DND-41 (cell line): Measurements from ENCODE around the gene AXIN1.

ENCODE experiments used
- ATAC-seq: fragments of 200-7000 bp; cut with Tn5 transposase; 3 replicates; pipeline ENCODE4 v1.9.1; 2021; ENCODE audit warnings: low read depth; ENCODE audit not compliant: insufficient read depth
- DNase-seq: peaks from one replicate; pipeline ENCODE4 v3.0.0-alpha.2; 2020
- H2AFZ ChIP-seq: 2 replicates; pipeline ENCODE4 v1.6.0; 2012; ENCODE audit warnings: low read depth, low read length
- H3K27ac ChIP-seq: 2 replicates; pipeline ENCODE4 v1.5.1; 2012; ENCODE audit warnings: low read length, inconsistent platforms
- H3K27me3 ChIP-seq: fragments of 200-600 bp; sonication (generic); 2 replicates; pipeline ENCODE4 v1.6.0; 2012; ENCODE audit warnings: low read length, mild to moderate bottlenecking, inconsistent platforms; ENCODE audit not compliant: insufficient read depth, poor library complexity
- H3K36me3 ChIP-seq: 2 replicates; pipeline ENCODE4 v1.5.1; 2012; ENCODE audit warnings: low read length, inconsistent platforms; ENCODE audit not compliant: insufficient read depth
- H3K4me1 ChIP-seq: 2 replicates; pipeline ENCODE4 v1.5.1; 2012; ENCODE audit warnings: mild to moderate bottlenecking, low read length; ENCODE audit not compliant: insufficient read depth
- H3K4me2 ChIP-seq: 2 replicates; pipeline ENCODE4 v1.6.0; 2012; ENCODE audit warnings: mild to moderate bottlenecking, moderate library complexity, low read length, inconsistent platforms; ENCODE audit not compliant: insufficient read depth
- H3K4me3 ChIP-seq, 2 experiments: fragments of 200-600 bp in 1 of 2; shearing (Covaris generic) in 1 of 2; 2 replicates each; pipeline ENCODE4 v1.5.1; 2012 to 2016; ENCODE audit warnings: inconsistent platforms in 2 of 2, low read length in 2 of 2, mild to moderate bottlenecking in 2 of 2, low read depth in 1 of 2, moderate library complexity in 1 of 2
- H3K79me2 ChIP-seq: 2 replicates; pipeline ENCODE4 v1.6.0; 2012; ENCODE audit warnings: low read length, inconsistent platforms; ENCODE audit not compliant: insufficient read depth
- H3K9ac ChIP-seq: 2 replicates; pipeline ENCODE4 v1.6.0; 2012; ENCODE audit warnings: low read depth, mild to moderate bottlenecking, inconsistent platforms, low read length, moderate library complexity
- H3K9me3 ChIP-seq: 2 replicates; pipeline ENCODE4 v1.5.1; 2012; ENCODE audit warnings: low read length, moderate library complexity, mild to moderate bottlenecking, inconsistent platforms; ENCODE audit not compliant: insufficient read depth, severe bottlenecking
- H4K20me1 ChIP-seq: 2 replicates; pipeline ENCODE4 v1.6.0; 2012; ENCODE audit warnings: low read length; ENCODE audit not compliant: insufficient read depth
- CTCF ChIP-seq: IDR thresholded peaks from 2 replicates; pipeline ENCODE4 v1.5.1; 2012; ENCODE audit warnings: borderline replicate concordance, low read length, moderate library complexity, mild to moderate bottlenecking; ENCODE audit not compliant: poor library complexity, severe bottlenecking; ENCODE audit errors: extremely low read depth
- EZH2 ChIP-seq: IDR thresholded peaks from 3 replicates; pipeline ENCODE4 v1.6.1; 2012; ENCODE audit warnings: borderline replicate concordance, low read depth, mild to moderate bottlenecking, moderate library complexity, low read length, inconsistent platforms; ENCODE audit not compliant: severe bottlenecking

The AXIN1 gene

GRCh38 chr16:249431-249830, 103.1 kb downstream of the AXIN1 start:
- H4K20me1 ChIP-seq: no peaks in the 10 kb centered on the region
- DNase-seq (no peak), ATAC-seq (no peak)
- H3K9me3 ChIP-seq: no peaks in the 10 kb centered on the region
- peaks cover 16% of the 10 kb centered on the region for H3K36me3 ChIP-seq
- H2AFZ ChIP-seq: no peak overlapping the region
- TF ChIP-seq CTCF (no peak), EZH2 (no peak)
- no peak overlapping the region for H3K4me2 ChIP-seq
- H3K4me3 ChIP-seq: no peak overlapping the region
- no peak overlapping the region for H3K9ac ChIP-seq
- no peaks in the 10 kb centered on the region for H3K27me3 ChIP-seq
- peaks cover 6% of the 10 kb centered on the region for H3K79me2 ChIP-seq
- H3K27ac ChIP-seq: no peak overlapping the region
- no peaks in the 10 kb centered on the region for H3K4me1 ChIP-seq

- ATAC-seq (no peak), DNase-seq (no peak)
- no peak for TF ChIP-seq CTCF
- no peak for TF ChIP-seq EZH2
- no peak overlapping the region for H3K9ac ChIP-seq
- H4K20me1 ChIP-seq: peaks cover 2% of the 10 kb centered on the region; the same call in 1 of the 2 replicates
- no peaks in the 10 kb centered on the region for H3K9me3 ChIP-seq
- no peaks in the 10 kb centered on the region for H3K4me1 ChIP-seq
- no peak overlapping the region for H3K4me2 ChIP-seq
- H3K27me3 ChIP-seq: no peaks in the 10 kb centered on the region
- peaks cover 7% of the 10 kb centered on the region for H3K36me3 ChIP-seq
- no peak overlapping the region for H2AFZ ChIP-seq
- H3K4me3 ChIP-seq: no peak overlapping the region
- peaks cover 9% of the 10 kb centered on the region for H3K79me2 ChIP-seq
- no peak overlapping the region for H3K27ac ChIP-seq
Measured at GRCh38 chr16:247027-247426, 105.5 kb downstream of the AXIN1 start.

GRCh38 chr16:245105-245504, 107.4 kb downstream of the AXIN1 start:
- Histone ChIP-seq H3K4me2 (no peak overlapping the region), H3K4me1 (no peaks in the 10 kb centered on the region), H3K27ac (no peak overlapping the region), H3K9ac (no peak overlapping the region), H3K9me3 (no peaks in the 10 kb centered on the region), H3K79me2 (peaks cover 15% of the 10 kb centered on the region), H4K20me1 (peaks cover 2% of the 10 kb centered on the region; the same call in 1 of the 2 replicates), H3K36me3 (peaks cover 4% of the 10 kb centered on the region), H3K4me3 (no peak overlapping the region), H2AFZ (no peak overlapping the region), H3K27me3 (no peaks in the 10 kb centered on the region)
- ATAC-seq (no peak), DNase-seq (no peak)
- TF ChIP-seq EZH2: no peak

GRCh38 chr16:243348-243747, 109.2 kb downstream of the AXIN1 start:
- Histone ChIP-seq H2AFZ (no peak overlapping the region), H3K27ac (no peak overlapping the region), H3K4me3 (no peak overlapping the region), H4K20me1 (peaks cover 2% of the 10 kb centered on the region; the same call in 1 of the 2 replicates), H3K4me2 (no peak overlapping the region), H3K9ac (no peak overlapping the region), H3K79me2 (peaks cover 21% of the 10 kb centered on the region), H3K27me3 (no peaks in the 10 kb centered on the region), H3K4me1 (no peaks in the 10 kb centered on the region), H3K36me3 (no peaks in the 10 kb centered on the region), H3K9me3 (no peaks in the 10 kb centered on the region)
- TF ChIP-seq EZH2: no peak
- TF ChIP-seq CTCF: no peak
- DNase-seq: no peak
- ATAC-seq: no peak
